Activated CD8-positive, alpha-beta memory T cell treated with anti-CD3 and anti-CD28 coated beads, Interleukin-2, amount 50 U/mL, for 1 hour (primary cell): ENCODE data around the gene ATG101.
A peak's percentile ranks its signal among the peaks of the same experiment; 100 is the strongest.

Experiments
- DNase-seq: peaks from one replicate; pipeline ENCODE4 v3.0.0-alpha.2; 2020; ENCODE audit errors: extremely low read depth

ATG101 gene

GRCh38 chr12:52042706-52043385 is 26.9 kb upstream of the ATG101 start:
- no peak for DNase-seq

GRCh38 chr12:52043386-52044212 is 26.2 kb upstream of the ATG101 start:
- DNase-seq: no peak

GRCh38 chr12:52044292-52044983 is 25.3 kb upstream of the ATG101 start:
- no peak for DNase-seq

- DNase-seq: no peak
Observed at GRCh38 chr12:52045794-52046199, 24.0 kb upstream of the ATG101 start.

- DNase-seq: no peak
Observed at GRCh38 chr12:52046859-52047258, 22.9 kb upstream of the ATG101 start.

- no peak for DNase-seq
Observed at GRCh38 chr12:52049286-52049685, 20.5 kb upstream of the ATG101 start.

- DNase-seq: no peak
Observed at GRCh38 chr12:52049688-52050087, 20.1 kb upstream of the ATG101 start.

GRCh38 chr12:52050116-52050757 is 19.5 kb upstream of the ATG101 start:
- DNase-seq: no peak

- DNase-seq: peak; percentile 99
Observed at GRCh38 chr12:52050758-52051541, 18.8 kb upstream of the ATG101 start, which contains the start of gene NR4A1. Gene NR4A1 (plus strand): TSS chr12:52051442. CDS start chr12:52054329, 2,887 bp downstream.

- no peak for DNase-seq
Observed at GRCh38 chr12:52052468-52053186, 17.2 kb upstream of the ATG101 start.

GRCh38 chr12:52053536-52054209 is 16.1 kb upstream of the ATG101 start:
- DNase-seq: no peak

- no peak for DNase-seq
Observed at GRCh38 chr12:52054231-52054832, 15.4 kb upstream of the ATG101 start.

- DNase-seq: no peak
Observed at GRCh38 chr12:52054833-52055730, 14.7 kb upstream of the ATG101 start.

GRCh38 chr12:52055731-52056711 is 13.8 kb upstream of the ATG101 start:
- DNase-seq: no peak

GRCh38 chr12:52056801-52057637 is 12.8 kb upstream of the ATG101 start:
- no peak for DNase-seq
